ENCODE measurements around the gene MMP23B.

MMP23B gene

DNA sequence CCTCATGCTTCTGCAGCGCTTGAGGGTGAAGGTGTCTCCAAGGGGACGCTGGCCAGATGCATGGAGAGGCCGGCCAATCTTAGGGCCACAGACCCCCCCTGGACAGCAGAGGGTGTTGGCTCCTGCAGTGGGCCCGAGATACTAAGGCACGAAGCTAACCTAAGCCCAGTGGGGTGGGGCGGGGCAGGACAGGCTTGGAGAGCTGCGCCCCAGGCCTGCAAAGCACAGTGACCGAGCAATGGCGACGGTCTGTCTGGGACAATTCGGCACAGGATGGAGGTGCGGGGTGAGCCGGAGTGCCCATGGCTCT is 33.3 kb upstream of the MMP23B start:
- Histone ChIP-seq H3K4me2 (ENCODE audit: insufficient read depth, low read length) (no peak overlapping the region), H2AFZ (ENCODE audit: low read depth, low read length) (no peak overlapping the region), H3K79me2 (ENCODE audit: insufficient read depth, low read length) (no peaks in the 10 kb centered on the region), H3K36me3 (ENCODE audit: insufficient read depth, low read length) (no peaks in the 10 kb centered on the region), H3K27ac (ENCODE audit: low read length) (no peak overlapping the region), H3K9ac (ENCODE audit: low read depth, low read length) (no peak overlapping the region), H3K4me3 (ENCODE audit: low read depth in 1 of 2, low read length in 2 of 2) (no peak overlapping the region), H3K27me3 (ENCODE audit: insufficient read depth, low read length, poor library complexity) (no peaks in the 10 kb centered on the region), H4K20me1 (ENCODE audit: insufficient read depth, low read length) (no peaks in the 10 kb centered on the region), H3K4me1 (ENCODE audit: insufficient read depth, low read length) (no peaks in the 10 kb centered on the region), H3K9me3 (ENCODE audit: insufficient read depth, low read length, severe bottlenecking) (no peaks in the 10 kb centered on the region)
- DNase-seq (no peak), ATAC-seq (ENCODE audit: insufficient read depth, low read depth) (no peak)
- TF ChIP-seq, protein P1, sequence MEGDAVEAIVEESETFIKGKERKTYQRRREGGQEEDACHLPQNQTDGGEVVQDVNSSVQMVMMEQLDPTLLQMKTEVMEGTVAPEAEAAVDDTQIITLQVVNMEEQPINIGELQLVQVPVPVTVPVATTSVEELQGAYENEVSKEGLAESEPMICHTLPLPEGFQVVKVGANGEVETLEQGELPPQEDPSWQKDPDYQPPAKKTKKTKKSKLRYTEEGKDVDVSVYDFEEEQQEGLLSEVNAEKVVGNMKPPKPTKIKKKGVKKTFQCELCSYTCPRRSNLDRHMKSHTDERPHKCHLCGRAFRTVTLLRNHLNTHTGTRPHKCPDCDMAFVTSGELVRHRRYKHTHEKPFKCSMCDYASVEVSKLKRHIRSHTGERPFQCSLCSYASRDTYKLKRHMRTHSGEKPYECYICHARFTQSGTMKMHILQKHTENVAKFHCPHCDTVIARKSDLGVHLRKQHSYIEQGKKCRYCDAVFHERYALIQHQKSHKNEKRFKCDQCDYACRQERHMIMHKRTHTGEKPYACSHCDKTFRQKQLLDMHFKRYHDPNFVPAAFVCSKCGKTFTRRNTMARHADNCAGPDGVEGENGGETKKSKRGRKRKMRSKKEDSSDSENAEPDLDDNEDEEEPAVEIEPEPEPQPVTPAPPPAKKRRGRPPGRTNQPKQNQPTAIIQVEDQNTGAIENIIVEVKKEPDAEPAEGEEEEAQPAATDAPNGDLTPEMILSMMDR (IDR thresholded peaks at IDR 0.05; ENCODE audit: borderline replicate concordance, extremely low read depth, low read length, poor library complexity, severe bottlenecking) = no peak
- TF ChIP-seq EZH2 (IDR thresholded peaks at IDR 0.05; ENCODE audit: borderline replicate concordance, low read depth, low read length, severe bottlenecking) = no peak

DNA sequence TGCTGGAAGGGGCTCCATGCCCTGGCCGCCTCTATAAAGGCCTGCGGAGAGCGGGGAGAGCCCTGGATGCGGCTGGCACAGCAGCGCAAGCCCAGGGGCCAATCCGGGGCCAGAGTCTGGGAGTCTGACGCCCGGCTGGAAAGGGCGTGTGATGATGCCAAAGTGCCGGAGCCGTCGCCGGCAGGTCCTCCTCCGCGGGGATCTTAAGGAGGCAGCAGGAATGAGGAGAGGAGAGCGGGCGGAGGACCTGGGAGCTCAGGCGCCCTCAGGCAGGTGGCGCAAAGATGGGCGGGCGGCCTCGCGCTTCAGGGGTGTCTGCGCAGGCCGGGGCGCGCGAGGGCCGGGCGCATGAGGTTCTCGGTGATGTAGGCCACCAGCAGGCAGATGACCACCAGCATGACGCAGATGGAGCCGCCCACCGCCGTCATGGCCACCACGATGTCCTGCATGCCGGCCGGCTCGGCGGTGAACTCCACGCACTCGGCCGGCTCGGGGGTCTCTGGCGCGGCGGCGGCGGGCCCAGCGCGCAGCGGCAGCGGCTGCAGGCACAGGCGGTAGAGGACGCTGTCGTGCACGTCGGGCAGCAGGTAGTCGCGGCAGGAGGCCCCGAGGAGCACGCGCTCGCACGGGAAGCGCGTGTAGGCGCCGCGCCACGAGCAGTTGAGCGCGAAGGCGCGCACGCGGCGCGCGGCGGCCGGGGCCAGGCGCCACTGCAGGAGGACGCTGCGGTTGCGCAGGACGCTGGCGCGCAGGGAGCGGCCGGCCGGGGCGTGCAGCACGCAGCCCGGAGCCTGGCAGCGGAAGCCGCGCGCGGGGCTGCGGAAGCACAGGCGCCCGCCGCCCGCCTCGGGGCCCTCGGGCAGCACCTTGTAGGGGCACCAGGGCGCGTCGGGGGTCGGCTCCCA is 32.7 kb upstream of the MMP23B start:
- H2AFZ ChIP-seq (ENCODE audit: low read depth, low read length) = no peak overlapping the region
- no peaks in the 10 kb centered on the region for H3K27me3 ChIP-seq (ENCODE audit: insufficient read depth, low read length, poor library complexity)

DNA sequence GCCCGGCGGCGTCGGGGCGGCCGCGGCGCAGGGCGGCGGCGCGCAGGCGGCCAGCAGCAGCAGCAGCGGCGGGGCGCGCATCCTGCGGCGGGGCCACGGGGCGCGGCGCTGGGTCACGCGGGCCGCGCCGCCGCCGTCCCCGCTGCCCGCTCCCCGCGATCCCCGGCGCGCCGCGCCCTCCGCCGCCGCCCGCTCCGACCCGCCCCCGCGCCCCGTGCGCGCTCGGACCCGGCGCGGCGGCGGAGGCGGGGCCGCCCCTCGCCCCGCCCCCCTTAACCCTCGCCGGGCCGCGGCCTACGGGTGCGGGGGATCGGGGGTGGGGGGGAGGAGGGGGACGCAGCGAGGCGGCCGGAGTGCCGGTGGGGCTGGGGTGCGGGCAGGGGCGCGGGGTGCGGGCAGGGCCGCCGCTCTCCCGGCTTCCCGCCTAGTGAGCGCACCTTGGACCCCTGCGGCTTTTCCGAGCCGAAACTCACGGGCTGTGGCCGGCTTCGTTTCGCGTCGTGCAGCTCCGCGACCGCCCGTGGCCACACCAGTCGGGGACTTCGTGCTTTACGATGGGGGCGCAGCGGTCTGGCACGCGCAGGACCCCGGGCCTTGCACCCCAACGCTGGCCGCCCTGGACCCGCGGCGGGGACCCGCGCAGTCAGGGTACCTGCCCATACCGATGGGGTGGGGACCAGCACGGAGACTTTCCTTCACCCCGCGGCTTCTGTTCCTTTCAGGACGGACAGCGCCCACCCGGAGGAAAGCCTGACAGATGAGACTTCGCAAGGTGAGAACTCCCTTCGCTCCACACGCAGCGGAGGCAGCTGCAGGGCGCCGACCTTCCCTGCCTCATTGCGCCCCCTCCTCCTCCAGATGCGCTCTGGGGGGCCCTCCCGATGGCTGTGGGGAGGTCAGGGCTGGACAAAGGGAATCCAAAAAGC is 31.8 kb upstream of the MMP23B start, which contains the start of gene FNDC10:
Gene FNDC10, minus strand, starts transcription at position 201 of the 926 bp plus-strand sequence. Its CDS starts 120 bp downstream, at position 81.
- DNase-seq (no peak), ATAC-seq (ENCODE audit: insufficient read depth, low read depth) (no peak)
- Histone ChIP-seq H3K4me1 (ENCODE audit: insufficient read depth, low read length) (no peaks in the 10 kb centered on the region), H4K20me1 (ENCODE audit: insufficient read depth, low read length) (no peaks in the 10 kb centered on the region), H3K27ac (ENCODE audit: low read length) (no peak within 1 kb of the TSS), H3K4me2 (ENCODE audit: insufficient read depth, low read length) (no peak within 1 kb of the TSS), H3K9ac (ENCODE audit: low read depth, low read length) (no peak within 1 kb of the TSS), H3K9me3 (ENCODE audit: insufficient read depth, low read length, severe bottlenecking) (no peaks in the 10 kb centered on the region), H3K36me3 (ENCODE audit: insufficient read depth, low read length) (no peaks in the 10 kb centered on the region), H3K27me3 (ENCODE audit: insufficient read depth, low read length, poor library complexity) (no peaks in the 10 kb centered on the region), H2AFZ (ENCODE audit: low read depth, low read length) (no peak within 1 kb of the TSS), H3K79me2 (ENCODE audit: insufficient read depth, low read length) (no peaks in the 10 kb centered on the region), H3K4me3 (ENCODE audit: low read depth in 1 of 2, low read length in 2 of 2) (no peak within 1 kb of the TSS)
- TF ChIP-seq, protein P1 (IDR thresholded peaks at IDR 0.05; ENCODE audit: borderline replicate concordance, extremely low read depth, low read length, poor library complexity, severe bottlenecking) = no peak
- no peak for TF ChIP-seq EZH2 (IDR thresholded peaks at IDR 0.05; ENCODE audit: borderline replicate concordance, low read depth, low read length, severe bottlenecking)

More for the DNA sequence above, 32.7 kb upstream of the MMP23B start:
- no peaks in the 10 kb centered on the region for H3K9me3 ChIP-seq (ENCODE audit: insufficient read depth, low read length, severe bottlenecking)
- TF ChIP-seq, protein P1 (IDR thresholded peaks at IDR 0.05; ENCODE audit: borderline replicate concordance, extremely low read depth, low read length, poor library complexity, severe bottlenecking) = no peak
- TF ChIP-seq EZH2 (IDR thresholded peaks at IDR 0.05; ENCODE audit: borderline replicate concordance, low read depth, low read length, severe bottlenecking) = no peak
- no peaks in the 10 kb centered on the region for H3K36me3 ChIP-seq (ENCODE audit: insufficient read depth, low read length)
- DNase-seq (no peak), ATAC-seq (ENCODE audit: insufficient read depth, low read depth) (no peak)
- H3K79me2 ChIP-seq (ENCODE audit: insufficient read depth, low read length) = no peaks in the 10 kb centered on the region
- no peak overlapping the region for H3K27ac ChIP-seq (ENCODE audit: low read length)
- H3K4me1 ChIP-seq (ENCODE audit: insufficient read depth, low read length) = no peaks in the 10 kb centered on the region
- H4K20me1 ChIP-seq (ENCODE audit: insufficient read depth, low read length) = no peaks in the 10 kb centered on the region
- H3K9ac ChIP-seq (ENCODE audit: low read depth, low read length) = no peak overlapping the region
- no peak overlapping the region for H3K4me3 ChIP-seq (ENCODE audit: low read depth in 1 of 2, low read length in 2 of 2)
- no peak overlapping the region for H3K4me2 ChIP-seq (ENCODE audit: insufficient read depth, low read length)
